Spleen (tissue), 7 donors: ENCODE results near the gene NHERF1.
A peak's percentile ranks its signal among the peaks of the same experiment; 100 is the strongest.

Experiments used
- CTCF ChIP-seq, 11 experiments: fragments of 200-600 bp in 7 of 11; fragments of 450-650 bp in 4 of 11; sonication (generic) in 4 of 11; IDR thresholded peaks in 8 of 11; conservative IDR thresholded peaks in 3 of 11; 1 replicate in 7 of 11; 2 replicates in 4 of 11; pipeline versions ENCODE4 v1.4.0 to v1.8.0; 2016 to 2021; ENCODE audit warnings: antibody characterized with exemption in 11 of 11, inconsistent platforms in 4 of 11, mild to moderate bottlenecking in 1 of 11
- POLR2A ChIP-seq, 3 donors: fragments of 450-650 bp; IDR thresholded peaks; one replicate each; pipeline ENCODE4 v1.5.1; 2017; ENCODE audit warnings: antibody characterized with exemption in 3 of 3, mild to moderate bottlenecking in 1 of 3
- POLR2AphosphoS5 ChIP-seq, 3 donors: sonication (generic); formaldehyde crosslinking; IDR thresholded peaks; one replicate each; pipeline ENCODE4 v1.5.1; 2017; ENCODE audit warnings: antibody characterized with exemption in 3 of 3
- donor health status: DM: no; HTN: no; CAD: no; lungs with moderate emphysema.
- donor health status: DM: no; HTN: no; CAD: no.
- donor health status: DM: no; HTN: no; CAD: no.

- peak in 1 of 3 donors; percentile 5 for TF ChIP-seq POLR2AphosphoS5 (IDR thresholded peaks at IDR 0.05)
- TF ChIP-seq CTCF (IDR thresholded peaks at IDR 0.05 in 8 of 11, conservative IDR thresholded peaks at IDR 0.05 in 3 of 11) = no peak
- TF ChIP-seq POLR2A (IDR thresholded peaks at IDR 0.05) = no peak
These were observed 25.0 kb downstream of the NHERF1 start for GRCh38 chr17:74773414-74773813.
